ENCODE results near the gene TMEM266.

The TMEM266 gene

DNA sequence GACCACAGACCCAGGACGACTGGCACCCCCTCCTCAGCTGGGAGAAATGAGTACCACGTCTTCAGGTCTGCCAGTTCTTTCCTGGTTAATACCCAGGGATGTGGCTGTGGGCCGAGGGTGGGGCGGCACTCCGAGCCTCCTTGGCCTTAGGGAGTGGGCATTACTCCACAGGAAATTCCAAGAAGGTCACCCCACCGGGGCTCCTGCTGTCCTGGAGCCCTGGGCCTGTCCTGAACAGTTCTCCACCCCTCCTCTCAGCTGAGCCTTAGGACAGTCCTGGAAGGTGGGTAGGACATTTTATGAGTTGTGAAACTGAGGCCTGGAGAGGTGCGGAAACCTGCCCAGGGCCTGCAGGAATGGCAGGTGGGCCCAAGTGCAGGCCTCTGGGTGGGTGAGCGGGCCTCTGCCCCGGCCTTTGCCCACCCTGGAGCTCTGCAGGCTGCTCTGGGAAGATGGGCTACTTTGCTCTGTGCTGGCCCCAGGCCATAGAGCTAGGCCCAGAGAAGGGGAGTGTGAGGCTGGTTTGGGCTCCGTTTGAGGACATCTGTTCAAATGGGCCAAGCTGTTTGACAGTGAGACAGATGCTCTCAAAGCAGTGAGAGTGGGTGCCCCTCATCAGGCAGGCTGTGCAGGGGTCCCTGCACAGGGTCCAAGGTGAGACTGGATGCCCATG is 103.1 kb downstream of the TMEM266 start:
- no peak for DNase-seq (ENCODE audit: low read depth in 2 of 2)

DNA sequence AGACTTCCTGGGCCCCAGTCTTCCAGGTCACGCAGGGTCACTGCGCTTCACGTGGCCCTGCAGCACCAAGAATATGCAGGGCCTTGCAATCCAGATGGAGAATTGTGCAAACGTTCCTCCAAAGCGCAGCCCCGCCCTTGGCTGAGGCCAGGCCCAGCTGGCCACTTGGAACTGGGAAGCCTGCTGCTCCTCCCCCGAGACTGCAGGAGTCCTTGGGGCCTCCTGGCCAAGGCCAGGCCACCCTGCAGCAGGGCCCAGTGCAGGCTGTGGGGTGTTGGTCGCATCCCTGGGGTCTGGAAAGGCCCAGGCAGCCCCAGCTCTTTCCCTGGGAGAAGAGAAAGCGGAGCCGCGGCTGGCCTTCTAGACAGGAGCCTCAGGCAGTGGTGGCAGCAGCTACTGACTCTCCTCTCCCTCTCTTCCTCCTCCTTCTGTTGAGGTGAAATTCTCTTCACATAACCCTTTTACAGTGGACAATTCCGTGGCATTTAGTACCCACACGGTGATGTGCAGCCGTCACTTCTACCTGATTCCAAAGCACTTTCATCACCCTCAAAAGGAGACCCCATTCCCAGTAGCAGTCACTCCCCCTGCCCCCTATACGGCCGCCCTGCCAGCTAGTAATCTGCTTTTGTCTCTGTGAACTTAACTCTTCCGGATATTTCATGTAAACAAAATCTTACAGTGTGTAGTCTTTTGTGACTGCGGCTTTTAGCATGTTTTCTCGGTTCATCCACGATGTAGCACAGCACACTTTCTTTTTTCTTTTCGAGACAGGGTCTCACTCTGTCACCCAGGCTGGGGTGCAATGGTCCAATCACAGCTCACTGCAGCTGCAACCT is 103.9 kb downstream of the TMEM266 start:
- DNase-seq (ENCODE audit: low read depth in 2 of 2) = no peak

DNA sequence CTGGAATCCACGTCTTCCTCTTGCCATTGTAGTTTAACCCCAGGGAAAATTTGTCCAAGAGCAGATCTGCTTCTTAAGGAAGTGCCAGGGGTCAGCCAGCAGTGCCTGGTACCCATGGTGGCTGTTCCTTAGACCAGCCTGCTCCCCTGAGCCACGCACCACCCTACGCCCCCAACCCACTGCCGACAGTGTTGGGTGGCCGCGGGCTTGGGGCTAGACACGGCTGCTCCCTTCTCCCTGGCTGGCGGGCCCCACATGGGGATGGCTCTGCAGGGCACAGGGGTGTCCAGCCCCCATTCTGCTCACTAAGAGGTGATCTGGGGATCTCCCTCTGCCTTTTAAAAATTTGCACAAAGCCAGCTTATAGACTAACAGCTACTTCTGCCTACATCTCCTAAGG is 104.8 kb downstream of the TMEM266 start:
- no peak for DNase-seq (ENCODE audit: low read depth in 2 of 2)

DNA sequence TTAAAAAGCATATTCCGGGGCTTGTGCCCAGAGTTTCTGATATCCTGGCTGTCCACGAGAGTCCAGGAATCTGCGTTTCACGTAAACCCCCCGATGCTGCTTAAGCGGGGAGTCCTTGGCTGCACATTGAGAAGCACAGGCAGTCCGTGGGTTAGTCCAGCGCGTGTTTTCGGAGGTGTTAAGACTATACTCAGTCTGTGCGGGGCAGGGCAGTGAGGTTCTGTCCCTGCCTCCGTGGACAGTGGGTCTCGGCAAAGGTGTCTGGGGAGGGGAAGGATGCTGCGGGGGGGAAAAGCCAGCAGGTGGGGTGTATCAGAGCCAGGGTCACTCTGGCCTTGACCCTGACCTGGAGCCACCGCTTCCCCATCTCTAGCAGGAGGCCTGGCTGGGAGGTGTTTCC is 106.2 kb downstream of the TMEM266 start:
- DNase-seq (ENCODE audit: low read depth in 2 of 2) = no peak

DNA sequence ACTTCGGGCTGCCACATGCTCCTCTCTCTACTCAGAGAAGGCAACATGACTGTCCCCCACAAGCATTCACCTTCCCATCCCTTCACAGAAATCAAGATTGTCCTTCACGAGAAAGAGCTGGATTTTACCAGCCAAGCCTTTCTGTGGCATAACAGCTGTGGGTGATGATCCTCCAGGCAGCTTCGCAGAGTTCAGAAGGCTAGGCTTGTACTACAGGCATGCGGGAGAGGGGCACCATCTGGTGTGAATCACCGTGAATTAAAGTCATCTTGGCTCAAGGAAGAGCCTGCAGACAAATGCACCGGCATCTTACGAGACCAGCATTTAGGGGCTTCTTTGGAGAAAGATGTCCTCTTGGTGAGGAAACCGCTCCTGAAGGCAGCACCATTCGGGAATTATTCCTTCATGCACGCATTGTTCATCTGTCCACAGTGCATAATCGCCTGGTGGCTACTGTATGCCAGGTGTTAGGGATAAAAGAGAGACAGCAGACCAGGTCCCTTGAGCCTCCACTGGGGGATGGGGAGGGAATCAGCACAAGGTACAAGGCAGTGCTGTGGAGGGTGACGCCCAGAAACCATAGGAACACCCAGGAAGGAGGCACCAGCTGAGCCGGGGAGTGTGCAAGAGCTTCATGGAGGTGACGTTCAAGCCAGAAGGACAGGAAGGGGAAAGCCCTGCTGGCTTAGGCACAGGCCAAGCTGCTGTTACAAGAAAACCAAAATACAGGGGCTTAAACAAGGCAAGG is 108.6 kb downstream of the TMEM266 start:
- DNase-seq (ENCODE audit: low read depth in 2 of 2) = no peak

DNA sequence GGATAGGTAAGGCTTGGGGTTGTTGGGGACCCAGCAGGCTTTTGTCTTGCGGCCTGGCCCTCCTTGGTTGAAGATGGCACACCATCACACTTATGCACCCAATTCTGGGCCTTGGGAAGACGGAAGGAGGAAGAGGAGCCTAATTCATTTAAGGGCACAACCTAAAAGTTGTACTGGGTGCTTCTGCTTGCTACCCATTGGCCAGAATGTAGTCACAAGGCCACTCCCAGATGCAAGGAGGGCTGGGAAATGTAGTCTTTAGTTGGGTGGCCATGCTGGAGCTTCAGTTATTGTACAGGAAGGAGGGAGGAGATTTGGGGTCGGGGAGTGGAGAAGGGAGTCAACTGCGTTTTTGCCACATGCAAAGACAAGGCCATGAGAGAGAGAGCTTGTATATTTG is 109.2 kb downstream of the TMEM266 start:
- no peak for DNase-seq (ENCODE audit: low read depth in 2 of 2)

DNA sequence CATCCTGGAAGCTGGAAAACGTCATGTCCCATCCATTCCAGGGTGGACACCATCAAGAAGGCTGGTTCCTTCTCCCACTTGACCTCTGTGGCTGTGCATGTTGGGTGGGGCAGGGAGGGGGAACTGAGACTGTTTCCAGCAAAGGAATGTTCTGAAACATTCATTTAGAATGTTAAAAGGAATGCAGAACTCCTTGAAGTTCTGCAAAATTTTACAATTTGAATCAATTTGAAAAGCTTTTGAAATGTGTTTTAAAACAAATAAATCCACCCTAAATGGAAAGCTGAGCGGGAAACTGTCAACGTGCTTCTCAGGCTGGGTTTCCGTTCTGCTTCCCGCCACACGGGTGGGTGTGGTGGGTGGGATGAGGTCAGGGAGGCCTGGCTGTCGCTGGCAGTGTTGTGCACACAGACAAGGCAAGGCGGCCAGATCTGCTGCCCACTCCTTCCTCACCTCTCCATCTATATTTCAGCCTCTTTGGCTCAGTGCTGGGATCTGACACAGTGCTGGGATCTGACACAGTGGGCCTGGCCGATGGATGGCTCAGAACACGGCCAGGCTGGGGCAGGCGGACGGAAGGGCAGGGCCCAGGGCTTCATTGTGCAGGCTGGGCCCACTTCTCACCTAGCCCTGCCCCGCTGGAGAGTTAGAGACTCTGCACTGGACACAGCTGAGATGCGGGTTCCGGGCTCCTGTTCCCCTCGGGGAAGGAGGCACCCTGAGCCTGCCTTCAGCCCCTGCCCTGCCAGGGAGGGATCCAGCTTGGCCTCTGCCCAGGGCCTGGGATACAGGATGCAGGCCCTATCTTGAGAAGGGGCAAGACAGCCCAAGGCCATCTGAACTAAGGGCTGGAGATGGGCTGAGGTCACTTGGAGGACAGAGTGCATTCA is 110.4 kb downstream of the TMEM266 start:
- DNase-seq (ENCODE audit: low read depth in 2 of 2) = no peak

DNA sequence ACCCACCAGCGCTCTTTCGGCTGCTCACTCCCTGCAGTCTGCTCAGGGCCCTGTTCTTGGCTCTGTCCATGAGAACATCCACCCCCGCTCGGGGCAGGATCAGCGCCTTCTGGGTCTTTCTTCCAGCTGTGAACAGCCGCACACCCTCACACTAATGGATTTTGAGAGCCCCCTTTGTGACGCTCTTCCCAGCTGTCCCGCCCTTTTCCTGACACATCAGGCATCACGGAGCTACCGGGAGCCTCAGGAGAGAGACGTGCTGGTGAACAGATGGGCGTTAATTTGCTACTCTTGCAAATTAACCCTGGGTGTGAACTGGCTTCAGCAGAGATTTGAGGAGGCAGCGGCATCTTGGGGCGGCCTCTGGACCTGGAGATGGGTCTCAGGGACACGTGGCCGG is 113.0 kb downstream of the TMEM266 start:
- no peak for DNase-seq (ENCODE audit: low read depth in 2 of 2)

DNA sequence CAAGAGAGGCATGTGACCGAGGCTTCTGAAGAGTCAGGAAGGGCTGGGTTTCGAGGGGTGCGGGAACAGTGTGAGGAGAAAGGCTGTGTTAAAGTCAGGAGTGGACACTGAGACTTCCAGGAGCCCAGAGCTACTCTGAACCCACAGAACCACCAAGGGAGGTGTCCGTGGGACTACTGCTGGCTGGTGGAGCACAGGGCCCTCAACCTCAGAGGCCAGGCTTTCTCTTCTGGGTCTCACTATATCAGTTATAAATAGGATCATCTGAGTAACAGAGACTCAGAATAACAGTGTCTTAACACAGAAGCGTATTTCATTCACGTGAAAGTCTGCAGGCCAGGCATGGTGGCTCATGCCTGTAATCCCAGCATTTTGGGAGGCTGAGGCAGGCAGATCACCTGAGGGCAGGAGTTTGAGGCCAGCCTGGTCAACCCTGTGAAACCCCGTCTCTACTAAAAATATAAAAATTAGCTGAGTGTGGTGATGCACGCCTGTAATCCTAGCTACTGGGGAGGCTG is 113.6 kb downstream of the TMEM266 start:
- DNase-seq (ENCODE audit: low read depth in 2 of 2) = no peak

DNA sequence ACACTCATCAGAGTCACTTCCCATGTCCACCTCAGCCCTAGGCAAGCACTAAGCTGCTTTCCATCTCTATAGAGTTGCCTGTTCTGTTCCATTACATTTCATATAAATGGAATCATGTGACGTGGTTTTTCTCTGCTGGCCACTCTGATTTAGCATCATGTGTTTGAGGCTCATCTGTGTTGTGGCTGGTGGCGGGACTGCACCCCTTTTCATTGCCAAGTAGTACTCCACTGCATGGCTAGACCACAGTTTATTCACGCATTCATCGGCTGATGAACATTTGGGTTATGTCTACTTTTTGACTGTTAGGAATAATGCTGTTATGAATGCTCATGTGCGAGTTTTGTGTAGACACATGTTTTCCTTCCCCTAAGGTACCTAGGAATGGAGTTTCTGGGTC is 114.9 kb downstream of the TMEM266 start:
- DNase-seq (ENCODE audit: low read depth in 2 of 2) = no peak

DNA sequence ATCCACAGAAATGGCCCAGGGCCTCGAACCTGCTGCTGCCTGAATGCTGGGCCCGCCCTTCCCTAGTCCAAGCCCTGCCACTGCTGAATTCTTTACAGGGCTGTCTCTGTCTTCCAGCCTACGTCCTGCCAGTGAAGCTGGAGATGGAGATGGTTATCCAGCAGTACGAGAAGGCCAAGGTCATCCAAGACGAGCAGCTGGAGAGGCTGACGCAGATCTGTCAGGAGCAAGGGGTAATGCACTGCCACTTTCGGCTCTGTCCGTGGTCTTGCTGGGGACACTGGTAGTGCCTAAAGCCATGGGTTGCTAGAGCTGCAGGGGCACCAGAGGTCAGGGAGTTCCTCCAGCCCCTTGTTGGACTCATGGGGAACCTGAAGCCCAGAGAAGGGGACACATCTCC is 115.7 kb downstream of the TMEM266 start:
- no peak for DNase-seq (ENCODE audit: low read depth in 2 of 2)

DNA sequence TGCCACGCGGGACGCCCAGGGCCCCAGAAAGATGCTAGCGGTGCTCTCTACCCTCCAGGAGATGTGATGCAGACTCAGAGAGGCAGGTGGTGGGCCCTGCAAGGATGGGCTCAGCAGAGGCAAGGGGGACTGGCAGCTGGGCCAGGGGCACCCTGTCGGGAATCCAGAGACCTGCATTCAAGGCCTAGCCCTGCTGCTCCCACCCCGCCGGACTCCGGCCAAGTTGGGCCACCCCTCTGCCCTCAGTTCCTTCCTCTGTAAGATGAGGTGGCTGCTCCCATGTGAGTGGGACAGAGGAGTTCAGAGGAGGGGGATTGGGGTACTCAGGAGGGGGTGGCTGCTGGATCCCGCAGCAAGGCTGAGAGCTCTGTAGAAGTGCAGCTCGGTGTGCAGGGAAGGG is 116.3 kb downstream of the TMEM266 start:
- DNase-seq (ENCODE audit: low read depth in 2 of 2) = no peak

DNA sequence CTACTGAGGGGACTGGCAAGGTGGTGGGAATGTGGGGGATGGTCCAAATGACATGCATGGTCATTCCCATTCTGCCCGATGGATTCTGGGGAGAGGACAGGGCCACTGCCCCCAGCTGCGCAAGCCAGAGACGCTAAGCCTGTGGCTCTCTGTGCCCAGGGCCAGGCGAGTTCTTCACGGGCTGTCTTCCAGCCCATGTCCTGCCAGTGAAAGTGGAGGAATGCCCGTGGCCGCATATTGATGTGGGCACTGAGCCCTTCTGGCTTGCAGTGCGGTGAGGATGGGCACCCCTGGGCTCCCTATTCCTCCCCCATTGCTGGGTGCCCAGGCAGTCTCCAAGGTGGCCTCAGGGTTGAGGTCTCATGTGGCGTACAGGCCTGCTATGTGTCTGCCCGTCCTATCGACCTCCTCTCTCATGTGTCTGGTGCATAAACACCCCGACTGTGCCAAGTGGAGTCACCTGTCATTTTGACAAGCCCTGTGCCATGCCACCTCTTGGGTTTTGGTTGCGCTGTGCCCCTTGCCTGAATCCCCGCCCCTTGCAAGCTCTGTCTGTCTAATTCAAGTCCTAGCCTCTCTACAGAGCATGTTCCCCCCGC is 116.8 kb downstream of the TMEM266 start:
- no peak for DNase-seq (ENCODE audit: low read depth in 2 of 2)

DNA sequence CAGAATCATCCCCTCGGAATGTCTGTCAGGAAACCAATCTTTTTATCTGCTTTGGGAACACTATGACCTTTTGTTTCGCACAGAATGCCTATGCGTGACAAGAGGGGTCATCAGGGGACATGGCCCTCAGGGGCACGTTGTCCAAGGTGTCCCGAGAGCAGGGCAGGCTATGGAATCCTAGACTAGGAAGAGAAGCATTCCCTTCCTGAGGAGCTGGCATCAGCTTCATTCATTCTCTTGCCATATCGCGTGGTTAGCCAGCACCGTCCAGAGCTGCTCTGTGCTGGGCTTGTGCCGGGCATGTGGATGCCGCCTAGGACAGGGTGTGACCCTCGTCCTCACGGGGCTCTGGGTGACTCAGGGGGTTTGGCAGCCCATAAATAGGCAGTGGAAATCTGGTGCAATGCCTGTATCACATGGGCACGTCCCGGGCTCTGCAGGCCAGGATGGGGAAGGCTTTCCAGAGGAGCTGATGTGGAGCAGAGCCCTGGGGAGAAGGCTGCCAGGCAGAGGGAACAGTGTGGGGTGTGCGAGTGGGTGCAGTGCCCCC is 117.8 kb downstream of the TMEM266 start:
- no peak for DNase-seq (ENCODE audit: low read depth in 2 of 2)

DNA sequence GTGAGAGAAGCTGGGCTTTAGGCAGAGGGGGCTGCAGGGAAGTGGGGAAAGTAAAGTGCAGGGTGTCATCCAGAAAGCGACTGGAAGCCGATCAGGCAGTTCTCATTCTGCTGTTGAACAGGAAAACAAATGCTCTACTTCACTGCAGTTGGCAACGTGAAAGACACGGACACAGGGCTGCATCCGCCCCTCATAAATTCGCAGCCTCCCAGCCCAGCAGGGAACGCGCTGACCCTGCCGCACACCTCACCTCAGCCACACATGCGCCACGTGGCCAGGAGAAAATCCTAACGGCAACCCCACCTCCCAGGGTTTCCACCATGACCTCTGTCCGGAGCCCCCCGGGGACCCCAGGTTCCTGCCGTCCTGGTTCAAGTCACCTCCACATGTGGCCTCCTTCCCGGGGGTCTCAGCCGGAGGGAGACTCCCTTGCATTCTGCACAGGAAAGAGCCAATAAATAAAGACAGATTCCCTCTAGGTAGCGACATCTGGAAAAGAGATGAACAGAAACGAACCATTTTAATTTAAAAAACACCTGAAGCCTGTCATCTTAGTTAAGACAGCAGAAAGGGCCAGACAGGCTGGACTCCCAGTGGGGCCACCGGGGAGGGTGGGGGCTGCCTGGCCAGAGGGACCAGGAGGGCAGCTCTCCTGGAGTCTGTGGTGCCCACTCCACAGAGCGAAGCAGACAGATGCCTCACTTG is 118.7 kb downstream of the TMEM266 start:
- DNase-seq (ENCODE audit: low read depth in 2 of 2) = no peak

DNA sequence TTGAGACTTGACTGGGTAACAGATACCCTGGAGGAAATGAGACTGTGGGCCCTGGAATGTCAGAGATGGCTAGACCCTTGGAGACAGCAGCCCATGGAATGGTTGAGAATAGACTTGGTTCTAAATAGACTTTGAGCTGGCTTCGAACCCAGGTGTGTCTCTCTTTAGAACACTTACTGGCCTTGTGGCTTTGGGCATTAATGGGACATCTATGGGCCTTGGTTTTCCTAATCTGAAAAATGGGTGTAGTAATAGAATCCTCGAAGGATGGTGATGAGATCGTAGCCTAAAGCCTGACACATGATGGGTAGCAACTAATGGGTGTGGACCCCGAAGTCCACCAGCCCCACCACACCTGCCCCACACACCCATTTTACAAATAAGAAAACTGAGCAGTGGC is 119.2 kb downstream of the TMEM266 start:
- DNase-seq (ENCODE audit: low read depth in 2 of 2) = no peak

DNA sequence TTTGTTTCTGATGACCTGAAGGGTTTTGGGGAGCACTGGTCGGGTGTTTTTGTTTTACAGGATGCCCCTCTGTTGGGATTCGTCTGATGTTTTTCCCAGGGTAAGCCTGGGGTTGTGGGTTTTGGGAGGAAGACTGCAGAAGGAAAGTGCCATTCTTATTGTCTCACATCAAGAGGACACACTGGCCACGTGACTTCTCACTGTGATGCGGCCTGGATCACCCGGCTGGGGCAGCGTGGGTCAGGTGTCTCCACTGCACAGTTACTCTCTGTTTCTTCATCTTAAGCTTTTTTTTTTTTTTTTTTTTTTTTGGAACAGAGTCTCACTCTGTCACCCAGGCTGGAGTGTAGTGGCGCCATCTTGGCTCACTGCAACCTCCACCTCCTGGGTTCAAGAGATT is 120.5 kb downstream of the TMEM266 start:
- DNase-seq (ENCODE audit: low read depth in 2 of 2) = no peak

DNA sequence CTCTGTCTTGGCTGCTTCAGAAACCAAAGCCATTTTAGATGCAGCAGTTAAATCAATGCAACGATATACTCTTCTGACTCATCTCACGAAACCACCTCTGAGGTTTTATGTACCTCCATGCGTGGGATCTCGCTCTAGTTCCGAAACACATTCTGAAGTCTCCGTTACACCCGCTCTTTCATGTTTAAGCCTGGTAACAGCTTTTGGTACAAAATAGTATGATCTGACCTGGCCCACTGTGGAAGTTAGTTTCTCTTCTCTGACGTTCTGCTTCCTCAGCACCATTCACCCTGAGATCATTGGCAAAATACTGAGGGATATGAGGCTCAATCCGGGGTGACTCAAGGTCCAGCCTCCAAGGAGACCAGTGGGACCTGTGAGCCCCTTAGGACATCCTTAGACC is 121.9 kb downstream of the TMEM266 start:
- no peak for DNase-seq (ENCODE audit: low read depth in 2 of 2)

DNA sequence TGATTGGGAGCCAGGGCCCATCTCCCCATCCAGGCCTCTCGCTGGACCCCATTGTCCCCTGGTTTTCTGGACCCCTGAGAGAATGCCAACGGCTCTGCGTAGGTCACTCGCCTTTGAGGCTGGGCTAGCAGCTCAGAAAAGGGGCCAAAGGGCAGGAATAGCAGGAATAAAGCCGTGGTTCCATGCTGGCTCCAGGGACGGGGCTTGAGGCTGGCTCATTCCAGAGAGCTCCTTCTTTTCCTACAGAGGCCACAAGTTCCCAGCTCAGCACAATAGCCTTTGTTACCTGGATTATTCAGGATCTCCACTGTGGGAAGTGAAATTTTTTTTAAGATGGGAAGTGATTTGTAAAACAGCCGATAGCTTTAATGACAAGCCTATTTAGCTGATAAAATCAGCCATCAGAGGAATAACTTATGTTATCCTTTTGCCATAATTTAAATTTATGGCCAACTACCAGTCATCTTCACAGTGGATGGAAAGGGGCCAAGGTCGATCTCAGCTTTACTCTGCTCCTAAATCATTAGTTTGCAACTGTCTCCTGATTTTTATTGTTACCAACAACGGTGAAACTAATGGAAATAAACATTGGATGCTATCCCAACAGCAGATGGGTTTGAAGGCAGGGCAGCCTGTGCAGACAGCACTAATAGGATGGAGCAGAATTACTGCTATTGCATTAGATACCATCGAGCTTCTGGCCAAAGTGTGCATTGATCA is 124.3 kb downstream of the TMEM266 start:
- no peak for DNase-seq (ENCODE audit: low read depth in 2 of 2)

DNA sequence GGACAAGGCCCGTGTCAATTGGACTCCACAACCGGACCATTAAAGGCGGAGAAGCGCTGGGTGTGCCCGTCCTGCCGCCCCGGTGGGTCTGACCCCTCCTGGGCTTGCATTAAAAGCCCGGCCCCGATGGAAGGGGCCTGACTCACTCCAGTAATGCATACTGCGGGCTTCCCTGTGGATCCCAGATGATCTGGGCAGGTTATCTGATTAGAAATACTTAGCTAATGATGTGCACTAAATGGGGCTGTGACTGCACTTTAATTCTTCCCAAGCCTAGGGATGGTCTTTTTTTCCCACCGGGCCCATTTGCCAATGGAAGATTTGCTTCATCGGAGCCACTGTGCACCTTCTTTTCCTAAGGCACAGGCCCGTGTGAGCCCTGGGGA is 124.9 kb downstream of the TMEM266 start:
- DNase-seq (ENCODE audit: low read depth in 2 of 2) = no peak
